Brain microvascular endothelial cell (primary cell): ENCODE measurements around the gene FIZ1.
A peak's percentile ranks its signal among the peaks of the same experiment; 100 is the strongest.

ENCODE experiments used
- DNase-seq: peaks from one replicate; pipeline ENCODE4 v3.0.0-alpha.2; 2020
- H3K27ac ChIP-seq: fragments of 250-450 bp; sonication (Bioruptor Pico); 2 replicates; pipeline ENCODE4 v1.5.1; 2020; ENCODE audit warnings: mild to moderate bottlenecking, moderate library complexity
- H3K27me3 ChIP-seq: fragments of 250-450 bp; sonication (Bioruptor Pico); replicated peaks from 2 replicates; pipeline ENCODE4 v1.5.1; 2020; ENCODE audit warnings: mild to moderate bottlenecking
- H3K36me3 ChIP-seq: fragments of 250-450 bp; sonication (Bioruptor Pico); replicated peaks from 2 replicates; pipeline ENCODE4 v1.5.1; 2020; ENCODE audit warnings: mild to moderate bottlenecking
- H3K4me3 ChIP-seq: 2 replicates; pipeline ENCODE4 v1.5.1; 2011; ENCODE audit warnings: low read depth, mild to moderate bottlenecking, control low read depth, low read length, moderate library complexity
- in situ Hi-C: cut with HindIII; loops from 2 replicates; pipeline ENCODE4 v1.10.0; 2017; ENCODE audit warnings: low sequenced_read_pairs, low pct_ligation_motif_present
- TF ChIP-seq, protein P1 (sequence below): IDR thresholded peaks from 2 replicates; pipeline ENCODE4 v1.5.1; 2011; ENCODE audit warnings: low read depth, mild to moderate bottlenecking, moderate library complexity, low read length, control low read depth, inconsistent platforms; ENCODE audit errors: missing control alignments

The FIZ1 gene

DNA sequence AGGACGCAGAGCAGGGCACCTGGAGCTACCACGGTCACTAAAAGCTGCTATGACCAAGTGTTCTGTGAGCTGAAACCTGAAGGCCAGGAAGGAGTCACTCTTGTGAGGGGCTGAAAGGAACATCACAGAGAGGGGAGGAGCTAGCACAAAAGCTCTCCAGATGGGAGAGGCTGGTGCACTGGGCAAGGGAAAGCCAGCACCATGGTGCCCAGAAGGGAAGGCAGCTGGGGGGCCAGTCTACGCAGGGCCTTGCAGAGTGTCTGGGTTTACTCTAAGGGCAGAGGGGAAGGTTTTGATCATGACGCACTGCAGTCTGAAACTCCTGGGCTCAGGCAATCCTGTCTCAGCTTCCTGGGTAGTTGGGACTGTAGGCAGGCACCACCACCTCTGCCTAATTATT is 37.4 kb upstream of the FIZ1 start:
- in situ Hi-C loops = no loop called here
- DNase-seq = no peak
- H3K27me3 ChIP-seq = no peaks in the 10 kb centered on the region
- H3K27ac ChIP-seq = no peak overlapping the region
- H3K4me3 ChIP-seq = no peak overlapping the region
- TF ChIP-seq, protein P1, sequence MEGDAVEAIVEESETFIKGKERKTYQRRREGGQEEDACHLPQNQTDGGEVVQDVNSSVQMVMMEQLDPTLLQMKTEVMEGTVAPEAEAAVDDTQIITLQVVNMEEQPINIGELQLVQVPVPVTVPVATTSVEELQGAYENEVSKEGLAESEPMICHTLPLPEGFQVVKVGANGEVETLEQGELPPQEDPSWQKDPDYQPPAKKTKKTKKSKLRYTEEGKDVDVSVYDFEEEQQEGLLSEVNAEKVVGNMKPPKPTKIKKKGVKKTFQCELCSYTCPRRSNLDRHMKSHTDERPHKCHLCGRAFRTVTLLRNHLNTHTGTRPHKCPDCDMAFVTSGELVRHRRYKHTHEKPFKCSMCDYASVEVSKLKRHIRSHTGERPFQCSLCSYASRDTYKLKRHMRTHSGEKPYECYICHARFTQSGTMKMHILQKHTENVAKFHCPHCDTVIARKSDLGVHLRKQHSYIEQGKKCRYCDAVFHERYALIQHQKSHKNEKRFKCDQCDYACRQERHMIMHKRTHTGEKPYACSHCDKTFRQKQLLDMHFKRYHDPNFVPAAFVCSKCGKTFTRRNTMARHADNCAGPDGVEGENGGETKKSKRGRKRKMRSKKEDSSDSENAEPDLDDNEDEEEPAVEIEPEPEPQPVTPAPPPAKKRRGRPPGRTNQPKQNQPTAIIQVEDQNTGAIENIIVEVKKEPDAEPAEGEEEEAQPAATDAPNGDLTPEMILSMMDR = no peak
- no peaks in the 10 kb centered on the region for H3K36me3 ChIP-seq

DNA sequence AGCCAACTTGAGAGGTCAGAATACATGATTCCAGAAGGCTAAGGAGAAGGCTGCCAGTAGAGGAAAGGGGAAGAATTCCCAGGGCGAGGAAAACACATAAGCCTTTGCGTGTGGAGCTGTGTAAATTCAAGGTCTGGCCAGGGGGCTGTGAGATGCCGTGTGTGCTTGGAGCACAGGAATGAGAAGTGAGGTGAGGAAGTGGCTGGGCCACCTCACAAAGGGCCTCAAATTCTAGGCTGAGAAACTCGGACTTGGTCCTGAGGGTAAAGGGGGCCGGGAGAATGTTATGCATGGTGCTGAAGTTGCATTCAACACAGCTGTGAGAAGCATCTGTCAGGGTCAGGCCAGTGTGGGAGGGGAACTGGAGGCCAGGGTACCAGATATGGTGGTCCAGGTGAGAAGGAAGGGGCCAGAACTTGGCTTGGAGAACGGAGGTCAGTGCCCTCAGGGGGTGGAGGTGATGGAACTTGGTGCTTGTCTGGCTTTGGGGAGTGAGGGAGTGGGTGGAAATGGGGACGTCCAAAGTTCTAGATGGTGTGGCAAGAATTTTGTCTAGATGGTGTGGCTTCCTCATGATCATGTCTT is 36.6 kb upstream of the FIZ1 start:
- TF ChIP-seq, protein P1 = no peak
- H3K27ac ChIP-seq = no peak overlapping the region
- no peaks in the 10 kb centered on the region for H3K27me3 ChIP-seq
- no peaks in the 10 kb centered on the region for H3K36me3 ChIP-seq
- in situ Hi-C loops = no loop called here
- peak overlapping the region; percentile 100 for H3K4me3 ChIP-seq
- no peak for DNase-seq

DNA sequence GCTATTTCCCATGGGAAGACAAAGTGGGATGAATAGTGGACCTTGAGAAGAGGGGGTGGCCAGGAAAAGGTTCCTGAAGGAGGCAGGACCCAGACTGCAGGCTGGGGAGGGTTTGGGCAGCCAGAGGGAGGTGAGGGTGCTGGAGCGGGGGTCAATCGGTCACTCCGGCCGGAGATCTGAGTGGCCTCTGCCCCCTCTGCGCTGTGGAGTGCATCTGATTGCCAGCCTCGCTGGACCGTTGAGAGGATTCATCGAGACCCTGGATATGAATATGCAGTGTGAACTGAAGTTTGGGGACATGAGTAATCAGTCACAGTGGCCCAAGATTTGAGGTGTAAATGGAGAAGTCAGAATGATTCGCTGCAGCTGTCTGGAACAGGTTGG is 36.0 kb upstream of the FIZ1 start:
- Histone ChIP-seq H3K27ac (peak overlapping the region; percentile 91), H3K27me3 (no peaks in the 10 kb centered on the region), H3K4me3 (peak overlapping the region; percentile 100), H3K36me3 (no peaks in the 10 kb centered on the region)
- in situ Hi-C loops = no loop called here
- no peak for DNase-seq
- TF ChIP-seq, protein P1 = no peak

DNA sequence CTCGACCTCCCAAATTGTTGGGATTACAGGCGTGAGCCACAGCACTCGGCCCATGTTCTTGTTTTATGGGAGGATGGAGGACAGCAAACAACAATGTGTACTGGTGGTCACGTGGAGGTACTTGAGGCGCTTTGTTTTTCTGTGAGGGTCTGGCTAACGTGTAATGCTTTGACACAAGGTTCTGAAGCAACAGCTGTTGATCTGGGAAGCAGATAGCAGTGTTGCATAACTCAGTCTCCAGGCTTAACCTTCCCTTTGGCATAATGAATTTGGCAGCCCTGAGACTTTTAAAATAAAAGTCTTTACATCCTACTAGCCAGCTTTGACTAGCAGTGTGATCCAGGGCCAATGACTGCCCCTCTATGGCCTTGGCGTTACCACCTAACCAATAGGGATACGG is 34.5 kb upstream of the FIZ1 start:
- in situ Hi-C loops = no loop called here
- Histone ChIP-seq H3K36me3 (no peaks in the 10 kb centered on the region), H3K27ac (no peak overlapping the region), H3K4me3 (no peak overlapping the region), H3K27me3 (no peaks in the 10 kb centered on the region)
- TF ChIP-seq, protein P1 = no peak
- DNase-seq = no peak

DNA sequence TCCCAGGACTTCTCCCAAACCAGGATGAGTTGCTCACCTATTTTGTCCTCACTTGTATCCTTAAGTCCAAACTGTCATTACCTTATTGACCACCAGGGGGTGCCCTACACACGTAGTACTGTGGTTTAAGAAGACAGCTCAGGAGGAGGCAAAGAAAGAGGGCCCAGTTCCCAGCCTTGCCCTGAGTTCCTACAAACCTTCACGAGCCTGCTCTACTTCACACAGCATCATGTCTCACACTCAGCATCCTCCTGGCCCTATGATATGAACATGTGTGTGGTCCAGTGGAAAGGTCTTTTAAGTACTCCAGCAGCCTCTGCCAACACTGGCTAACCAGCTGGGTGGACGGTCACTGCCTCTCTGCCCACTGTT is 33.1 kb upstream of the FIZ1 start:
- Histone ChIP-seq H3K36me3 (no peaks in the 10 kb centered on the region), H3K4me3 (no peak overlapping the region), H3K27ac (no peak overlapping the region), H3K27me3 (no peaks in the 10 kb centered on the region)
- DNase-seq = peak; percentile 94
- in situ Hi-C loops = no loop called here
- TF ChIP-seq, protein P1 = peak; percentile 79

DNA sequence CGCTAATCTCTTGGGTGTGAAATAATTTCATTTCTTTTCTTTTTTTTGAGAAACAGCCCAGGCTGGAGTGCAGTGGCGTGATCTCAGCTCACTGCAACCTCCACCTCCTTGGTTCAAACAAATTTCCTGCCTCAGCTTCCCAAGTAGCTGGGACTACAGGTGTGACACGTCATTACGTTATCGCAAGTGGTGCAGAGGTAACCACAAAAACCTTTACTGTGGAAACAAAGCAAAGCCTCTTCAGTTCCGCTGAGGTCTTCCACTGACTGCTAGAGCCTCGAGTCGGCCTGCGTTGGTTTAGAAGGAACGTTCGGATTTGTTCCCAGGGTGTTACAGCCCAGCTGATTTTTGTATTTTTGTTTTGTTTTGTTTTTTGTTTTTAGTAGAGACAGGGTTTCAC is 27.0 kb upstream of the FIZ1 start:
- peaks cover under 1% of the 10 kb centered on the region for H3K36me3 ChIP-seq
- in situ Hi-C loops = no loop called here
- no peak for DNase-seq
- H3K4me3 ChIP-seq = no peak overlapping the region
- TF ChIP-seq, protein P1 = no peak
- no peak overlapping the region for H3K27ac ChIP-seq
- H3K27me3 ChIP-seq = no peaks in the 10 kb centered on the region
